PC-3 (cell line): Measurements from ENCODE around the gene SH3PXD2A. TPM values are rescaled to one million over a fixed set of nuclear protein-coding genes. Genes with fewer than 3 reads are reported as not detected.

Source experiments
- ATAC-seq: fragments of 200-7000 bp; cut with Tn5 transposase; 2 replicates; pipeline ENCODE4 v1.9.1; 2020; ENCODE audit warnings: mild to moderate bottlenecking, moderate library complexity
- BruUV-seq: library from RNA; stranded (reverse); fragments of 400-500 nt; replicated peaks from 2 replicates; lab custom pipeline; 2021; lab: Mats Ljungman, UMichigan
- CTCF ChIA-PET: fragments of 300-600 bp; sonication (Branson Sonifier 250); formaldehyde crosslinking; loops from one replicate; lab custom pipeline; 2022; ENCODE audit warnings: antibody characterized with exemption; lab: Charles Lee
- POLR2A ChIA-PET: fragments of 300-600 bp; sonication (Branson Sonifier 250); formaldehyde crosslinking; loops from one replicate; lab custom pipeline; 2022; ENCODE audit warnings: antibody characterized with exemption; ENCODE audit not compliant: unreplicated experiment; lab: Charles Lee
- DNase-seq: peaks from one replicate; pipeline ENCODE4 v3.0.0-alpha.2; 2015
- H2AFZ ChIP-seq: fragments of 300-600 bp; sonication (generic); 2 replicates; pipeline ENCODE4 v1.6.0; 2016; ENCODE audit warnings: antibody characterized with exemption, low read length
- H3F3A ChIP-seq: fragments of 300-600 bp; sonication (generic); one replicate; pipeline ENCODE4 v1.6.0; 2017; ENCODE audit warnings: antibody characterized with exemption, low read length, control low read depth, mild to moderate bottlenecking; ENCODE audit not compliant: unreplicated experiment
- H3K27ac ChIP-seq: fragments of 300-600 bp; sonication (generic); 2 replicates; pipeline ENCODE4 v1.5.1; 2016; ENCODE audit warnings: mild to moderate bottlenecking, low read length
- H3K27me3 ChIP-seq: fragments of 300-600 bp; sonication (generic); 2 replicates; pipeline ENCODE4 v1.6.1; 2016; ENCODE audit warnings: low read length, mixed read lengths
- H3K36me3 ChIP-seq: fragments of 300-600 bp; sonication (generic); 2 replicates; pipeline ENCODE4 v1.6.1; 2016; ENCODE audit warnings: low read depth, mixed run types, low read length, mixed read lengths
- H3K4me1 ChIP-seq: fragments of 300-600 bp; sonication (generic); 2 replicates; pipeline ENCODE4 v1.5.1; 2016; ENCODE audit warnings: low read length; ENCODE audit not compliant: insufficient read depth
- H3K4me2 ChIP-seq: fragments of 300-600 bp; sonication (generic); 2 replicates; pipeline ENCODE4 v1.6.0; 2016; ENCODE audit warnings: low read length
- H3K4me3 ChIP-seq: fragments of 300-600 bp; sonication (generic); 2 replicates; pipeline ENCODE4 v1.5.1; 2016; ENCODE audit warnings: mild to moderate bottlenecking, low read length, mixed read lengths
- H3K79me2 ChIP-seq: fragments of 300-600 bp; sonication (generic); 2 replicates; pipeline ENCODE4 v1.6.1; 2017; ENCODE audit warnings: low read length, mixed read lengths
- H3K9ac ChIP-seq: fragments of 300-600 bp; sonication (generic); 2 replicates; pipeline ENCODE4 v1.6.0; 2016; ENCODE audit warnings: mild to moderate bottlenecking, low read length
- H3K9me2 ChIP-seq: fragments of 300-600 bp; sonication (generic); replicated peaks from 2 replicates; pipeline ENCODE4 v1.6.1; 2016; ENCODE audit warnings: mixed run types, low read length, mixed read lengths
- H3K9me3 ChIP-seq: fragments of 300-600 bp; sonication (generic); 2 replicates; pipeline ENCODE4 v1.6.1; 2016; ENCODE audit warnings: low read length, mixed read lengths
- H4K20me1 ChIP-seq: fragments of 300-600 bp; sonication (generic); 2 replicates; pipeline ENCODE4 v1.6.1; 2016; ENCODE audit warnings: low read length, mixed read lengths
- EZH2 ChIP-seq: fragments of 300-600 bp; sonication (generic); IDR thresholded peaks from one replicate; pipeline ENCODE4 v1.6.1; 2017; ENCODE audit warnings: antibody characterized with exemption, mild to moderate bottlenecking, low read length; ENCODE audit not compliant: unreplicated experiment
- EZH2phosphoT487 ChIP-seq: fragments of 300-600 bp; sonication (generic); IDR thresholded peaks from 2 replicates; pipeline ENCODE4 v1.6.1; 2018; ENCODE audit warnings: mild to moderate bottlenecking, antibody characterized with exemption, low read length, borderline replicate concordance
- intact Hi-C: fragments of 100-400 bp; cut with micrococcal nuclease; formaldehyde crosslinking; loops from 2 replicates; pipeline ENCODE4 v1.9.0; 2023
- total RNA-seq: library from RNA; depleted of rRNA; stranded (reverse); fragments of >200 nt; gene quantifications from 2 replicates; pipeline ENCODE4 v1.2.3, GENCODE V29; 2014
- TF ChIP-seq, protein P1 (sequence below): fragments of 300-600 bp; sonication (generic); conservative IDR thresholded peaks from 2 replicates; pipeline ENCODE4 v1.5.1; 2017; ENCODE audit warnings: antibody characterized with exemption, low read depth, mild to moderate bottlenecking, low read length

SH3PXD2A gene
- total RNA-seq, 1 experiment from 2014 or later, result 3.4 TPM

DNA sequence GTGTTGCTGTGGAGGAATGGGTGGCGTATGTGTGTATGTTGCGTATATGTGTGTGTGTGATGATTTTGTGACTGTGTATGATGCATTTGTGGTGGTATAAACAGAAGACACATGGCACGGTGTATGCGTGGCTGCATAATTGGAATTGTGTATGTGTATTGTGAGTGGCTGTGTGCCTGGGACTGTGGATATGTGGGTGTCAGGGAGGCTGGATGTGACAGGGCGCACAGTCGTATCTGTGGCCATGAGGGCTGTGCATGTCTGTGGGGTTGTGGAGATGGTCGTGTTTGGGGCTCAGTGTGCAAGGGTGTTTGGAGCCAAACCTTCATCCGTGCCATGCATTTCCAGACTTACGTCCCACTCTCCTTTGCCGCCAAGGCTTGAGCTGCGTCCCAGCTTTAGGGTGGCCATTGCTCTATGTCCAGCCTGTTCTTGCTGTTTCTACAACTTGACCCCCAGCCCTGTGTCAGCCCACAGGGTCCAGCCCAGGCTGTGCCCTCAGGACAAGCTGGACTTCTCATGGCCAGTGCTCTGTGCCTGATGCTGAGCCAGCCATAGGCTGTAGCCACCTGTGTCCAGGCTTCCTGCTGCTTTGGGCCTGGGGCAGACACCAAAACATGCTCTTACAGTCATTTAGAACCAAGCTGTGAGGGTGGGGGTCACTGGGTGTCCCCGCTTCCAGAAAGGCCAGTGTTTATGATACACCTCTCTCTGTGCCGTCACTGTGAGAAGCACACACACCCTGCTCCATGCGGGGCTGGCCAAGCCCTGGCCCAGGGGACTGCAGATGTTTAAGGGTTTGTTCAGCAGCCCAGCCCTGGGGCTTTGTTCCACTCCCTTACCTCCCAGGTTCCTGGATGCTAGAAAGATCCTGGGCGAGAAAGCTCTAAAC is 234.2 kb downstream of the SH3PXD2A start:
- no peak overlapping the region for H2AFZ ChIP-seq
- H3K36me3 ChIP-seq, result no peaks in the 10 kb centered on the region
- no peak overlapping the region for H3K4me3 ChIP-seq
- DNase-seq (no peak), ATAC-seq (no peak)
- intact Hi-C loops, result no loop called here
- H3K27me3 ChIP-seq, result no peaks in the 10 kb centered on the region
- BruUV-seq, result no TSS peak
- no peaks in the 10 kb centered on the region for H3K9me3 ChIP-seq
- no peak overlapping the region for H3K4me2 ChIP-seq
- no peaks in the 10 kb centered on the region for H3F3A ChIP-seq
- POLR2A ChIA-PET, result no interaction called here
- H3K4me1 ChIP-seq, result no peaks in the 10 kb centered on the region
- no peaks in the 10 kb centered on the region for H3K9me2 ChIP-seq
- H3K27ac ChIP-seq, result no peak overlapping the region
- no peaks in the 10 kb centered on the region for H4K20me1 ChIP-seq
- H3K9ac ChIP-seq, result no peak overlapping the region
- TF ChIP-seq, protein P1, sequence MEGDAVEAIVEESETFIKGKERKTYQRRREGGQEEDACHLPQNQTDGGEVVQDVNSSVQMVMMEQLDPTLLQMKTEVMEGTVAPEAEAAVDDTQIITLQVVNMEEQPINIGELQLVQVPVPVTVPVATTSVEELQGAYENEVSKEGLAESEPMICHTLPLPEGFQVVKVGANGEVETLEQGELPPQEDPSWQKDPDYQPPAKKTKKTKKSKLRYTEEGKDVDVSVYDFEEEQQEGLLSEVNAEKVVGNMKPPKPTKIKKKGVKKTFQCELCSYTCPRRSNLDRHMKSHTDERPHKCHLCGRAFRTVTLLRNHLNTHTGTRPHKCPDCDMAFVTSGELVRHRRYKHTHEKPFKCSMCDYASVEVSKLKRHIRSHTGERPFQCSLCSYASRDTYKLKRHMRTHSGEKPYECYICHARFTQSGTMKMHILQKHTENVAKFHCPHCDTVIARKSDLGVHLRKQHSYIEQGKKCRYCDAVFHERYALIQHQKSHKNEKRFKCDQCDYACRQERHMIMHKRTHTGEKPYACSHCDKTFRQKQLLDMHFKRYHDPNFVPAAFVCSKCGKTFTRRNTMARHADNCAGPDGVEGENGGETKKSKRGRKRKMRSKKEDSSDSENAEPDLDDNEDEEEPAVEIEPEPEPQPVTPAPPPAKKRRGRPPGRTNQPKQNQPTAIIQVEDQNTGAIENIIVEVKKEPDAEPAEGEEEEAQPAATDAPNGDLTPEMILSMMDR, result no peak
- no peak for TF ChIP-seq EZH2phosphoT487
- no peaks in the 10 kb centered on the region for H3K79me2 ChIP-seq
- CTCF ChIA-PET, result no interaction called here

DNA sequence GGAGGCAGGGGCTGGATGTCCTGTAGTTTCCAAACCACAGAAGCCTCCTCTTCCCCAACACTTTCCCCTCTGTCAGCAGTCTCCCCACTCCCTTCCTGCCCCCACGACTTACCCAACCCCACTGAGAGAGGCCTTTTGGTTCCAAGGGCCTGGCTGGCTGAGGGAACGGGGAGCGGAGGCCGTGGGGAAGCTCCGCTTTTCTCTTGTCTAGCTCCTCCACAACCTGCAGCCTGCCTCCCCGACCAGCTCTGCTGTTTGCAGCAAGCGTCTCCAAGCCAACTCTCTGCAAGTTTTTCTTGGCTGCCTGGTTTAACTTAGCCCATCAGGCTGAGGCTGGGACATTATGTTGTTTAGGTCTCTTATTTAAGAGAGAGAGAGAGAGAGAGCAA is 235.0 kb downstream of the SH3PXD2A start:
- Histone ChIP-seq H3K9me3 (no peaks in the 10 kb centered on the region), H3F3A (no peaks in the 10 kb centered on the region), H4K20me1 (no peaks in the 10 kb centered on the region), H3K9me2 (no peaks in the 10 kb centered on the region), H2AFZ (no peak overlapping the region), H3K27ac (no peak overlapping the region), H3K9ac (no peak overlapping the region), H3K79me2 (no peaks in the 10 kb centered on the region), H3K4me3 (no peak overlapping the region), H3K4me2 (no peak overlapping the region), H3K4me1 (no peaks in the 10 kb centered on the region), H3K36me3 (no peaks in the 10 kb centered on the region), H3K27me3 (no peaks in the 10 kb centered on the region)
- ATAC-seq (no peak), DNase-seq (no peak)
- CTCF ChIA-PET, result no interaction called here
- BruUV-seq, result no TSS peak
- POLR2A ChIA-PET, result no interaction called here
- intact Hi-C loops, result no loop called here
- TF ChIP-seq EZH2phosphoT487, result no peak
- TF ChIP-seq, protein P1, result no peak
- no peak for TF ChIP-seq EZH2
